ENCODE data around the gene ST8SIA6. TPM values are rescaled to one million over a fixed set of nuclear protein-coding genes. Genes with fewer than 3 reads are reported as not detected.

ST8SIA6 gene
- total RNA-seq, 1 experiment from 2014 or later: 0.14 TPM

DNA sequence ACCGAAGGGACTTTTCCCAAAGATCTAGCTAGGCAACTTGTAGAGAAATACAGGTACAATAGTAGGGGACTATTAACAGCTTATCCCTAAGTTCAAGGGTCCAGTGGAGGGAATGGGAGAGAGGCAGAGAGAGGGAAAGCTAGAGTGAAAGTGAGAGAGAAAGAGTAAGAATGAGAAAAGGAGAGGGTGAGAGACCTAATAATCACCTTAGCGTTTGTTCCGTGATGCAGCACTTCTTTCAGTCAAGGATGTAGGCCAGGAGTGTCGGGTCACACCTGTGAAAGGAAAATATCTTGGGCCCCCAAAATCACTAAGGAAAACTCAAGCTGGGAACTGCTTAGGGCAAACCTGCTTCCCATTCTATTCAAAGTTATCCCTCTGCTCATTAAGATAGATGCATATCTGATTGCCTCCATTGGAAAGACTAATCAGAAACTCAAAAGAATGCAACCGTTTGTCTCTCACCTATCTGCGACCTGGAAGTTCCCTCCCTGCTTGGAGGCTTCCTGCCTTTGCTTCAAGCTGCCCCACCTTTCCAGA, 75.2 kb downstream of the ST8SIA6 start:
- H3K36me3 Mint-ChIP-seq (ENCODE audit: insufficient read depth, unreplicated experiment): no peaks in the 10 kb centered on the region
- TF ChIP-seq, protein P1, sequence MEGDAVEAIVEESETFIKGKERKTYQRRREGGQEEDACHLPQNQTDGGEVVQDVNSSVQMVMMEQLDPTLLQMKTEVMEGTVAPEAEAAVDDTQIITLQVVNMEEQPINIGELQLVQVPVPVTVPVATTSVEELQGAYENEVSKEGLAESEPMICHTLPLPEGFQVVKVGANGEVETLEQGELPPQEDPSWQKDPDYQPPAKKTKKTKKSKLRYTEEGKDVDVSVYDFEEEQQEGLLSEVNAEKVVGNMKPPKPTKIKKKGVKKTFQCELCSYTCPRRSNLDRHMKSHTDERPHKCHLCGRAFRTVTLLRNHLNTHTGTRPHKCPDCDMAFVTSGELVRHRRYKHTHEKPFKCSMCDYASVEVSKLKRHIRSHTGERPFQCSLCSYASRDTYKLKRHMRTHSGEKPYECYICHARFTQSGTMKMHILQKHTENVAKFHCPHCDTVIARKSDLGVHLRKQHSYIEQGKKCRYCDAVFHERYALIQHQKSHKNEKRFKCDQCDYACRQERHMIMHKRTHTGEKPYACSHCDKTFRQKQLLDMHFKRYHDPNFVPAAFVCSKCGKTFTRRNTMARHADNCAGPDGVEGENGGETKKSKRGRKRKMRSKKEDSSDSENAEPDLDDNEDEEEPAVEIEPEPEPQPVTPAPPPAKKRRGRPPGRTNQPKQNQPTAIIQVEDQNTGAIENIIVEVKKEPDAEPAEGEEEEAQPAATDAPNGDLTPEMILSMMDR (IDR thresholded peaks at IDR 0.05; ENCODE audit: unreplicated experiment): no peak
- intact Hi-C loops (cut with micrococcal nuclease; ENCODE audit: unreplicated experiment): no loop called here

DNA sequence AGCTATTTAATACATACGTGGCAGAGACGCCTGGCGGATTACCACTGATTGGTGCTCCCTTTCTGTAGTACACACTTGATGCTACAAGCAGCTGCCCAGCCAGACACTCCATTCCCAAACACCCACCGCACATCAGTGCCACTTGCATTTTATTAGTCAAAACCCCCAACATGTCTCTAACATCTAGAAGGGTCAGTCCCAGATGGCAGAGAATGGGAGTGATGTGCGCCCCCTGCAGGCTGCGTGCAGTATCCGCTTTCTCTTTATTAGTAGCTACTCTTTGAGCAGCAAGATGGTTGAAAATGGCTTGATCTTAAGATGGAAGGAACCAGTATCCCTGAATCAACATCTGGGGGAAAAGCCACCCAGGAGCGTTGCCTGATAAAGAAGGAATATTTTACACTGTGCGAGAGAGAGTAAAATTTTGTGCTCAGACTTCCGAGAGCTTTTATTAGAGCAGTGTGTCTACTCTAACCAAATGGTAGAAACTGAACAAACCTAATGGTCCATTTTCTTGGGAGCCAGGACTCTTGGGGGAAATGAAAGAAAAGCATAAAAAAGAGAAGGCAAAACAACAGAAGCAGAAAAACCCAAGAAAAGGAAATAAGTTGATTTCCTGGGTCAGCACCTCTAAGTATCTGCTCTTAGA, 78.3 kb downstream of the ST8SIA6 start:
- no TSS peak for BruUV-seq (replicated peaks)
- H3K27ac Mint-ChIP-seq (ENCODE audit: unreplicated experiment): no peak overlapping the region
- H3K9me3 Mint-ChIP-seq (ENCODE audit: low read depth, unreplicated experiment): peaks cover 4% of the 10 kb centered on the region
- peak; percentile 32 for DNase-seq
- TF ChIP-seq, protein P1 (IDR thresholded peaks at IDR 0.05; ENCODE audit: unreplicated experiment): peak; percentile 52
- H3K4me1 Mint-ChIP-seq (ENCODE audit: low read depth, unreplicated experiment): no peaks in the 10 kb centered on the region
- intact Hi-C loops (cut with micrococcal nuclease; ENCODE audit: unreplicated experiment): no loop called here
- no peaks in the 10 kb centered on the region for H3K27me3 Mint-ChIP-seq (ENCODE audit: unreplicated experiment)
- H3K36me3 Mint-ChIP-seq (ENCODE audit: insufficient read depth, unreplicated experiment): no peaks in the 10 kb centered on the region
- CTCF ChIA-PET: interaction anchor here (1.0 to 2.0 kb wide), 3 partner anchors 12 to 86 kb away, joined by 3 to 6 read pairs (median 3); no protein-coding TSS in a partner anchor
- no peak overlapping the region for H3K4me3 Mint-ChIP-seq (ENCODE audit: low read depth, unreplicated experiment)

More for the DNA sequence above, 75.2 kb downstream of the ST8SIA6 start:
- DNase-seq: no peak
- no TSS peak for BruUV-seq (replicated peaks)
- no peak overlapping the region for H3K4me3 Mint-ChIP-seq (ENCODE audit: low read depth, unreplicated experiment)
- CTCF ChIA-PET: interaction anchor here (0.7 kb wide), 1 partner anchor 89 kb away, joined by 5 read pairs; no protein-coding TSS in a partner anchor
- H3K27ac Mint-ChIP-seq (ENCODE audit: unreplicated experiment): no peak overlapping the region
- peaks cover 4% of the 10 kb centered on the region for H3K9me3 Mint-ChIP-seq (ENCODE audit: low read depth, unreplicated experiment)
- no peaks in the 10 kb centered on the region for H3K27me3 Mint-ChIP-seq (ENCODE audit: unreplicated experiment)
- H3K4me1 Mint-ChIP-seq (ENCODE audit: low read depth, unreplicated experiment): no peaks in the 10 kb centered on the region

DNA sequence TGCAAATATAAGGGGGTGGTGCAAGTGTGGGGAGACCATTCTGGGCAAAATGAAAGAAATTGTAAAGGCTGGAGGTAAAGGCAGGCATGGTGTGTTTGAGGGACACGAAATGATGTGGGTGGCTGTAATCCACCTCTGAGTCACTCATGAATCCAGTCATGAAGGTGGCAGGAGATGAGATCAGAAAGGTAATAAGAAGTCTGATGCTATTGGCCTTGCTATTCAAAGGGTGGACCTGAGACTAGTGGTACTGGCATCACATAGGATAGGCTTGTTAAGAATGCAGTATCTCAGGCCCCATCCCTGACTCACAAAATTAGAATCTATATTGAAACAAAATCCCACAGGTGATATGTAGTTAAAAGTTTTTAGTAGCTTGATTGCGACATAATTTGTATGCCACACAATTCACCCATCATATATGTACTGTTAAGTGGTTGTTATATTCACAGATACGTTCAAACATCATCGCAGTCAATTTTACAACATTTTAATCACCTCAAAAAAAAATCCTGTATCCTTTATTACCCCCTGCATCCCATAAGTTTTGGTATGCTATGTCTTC, 85.6 kb downstream of the ST8SIA6 start:
- CTCF ChIA-PET: interaction anchor here (0.7 kb wide), 1 partner anchor 986 kb away, joined by 6 read pairs; no protein-coding TSS in a partner anchor
- H3K36me3 Mint-ChIP-seq (ENCODE audit: insufficient read depth, unreplicated experiment): no peaks in the 10 kb centered on the region
- no peaks in the 10 kb centered on the region for H3K27me3 Mint-ChIP-seq (ENCODE audit: unreplicated experiment)
- DNase-seq: no peak
- H3K4me3 Mint-ChIP-seq (ENCODE audit: low read depth, unreplicated experiment): no peak overlapping the region
- H3K27ac Mint-ChIP-seq (ENCODE audit: unreplicated experiment): no peak overlapping the region
- intact Hi-C loops (cut with micrococcal nuclease; ENCODE audit: unreplicated experiment): loop anchor here (5.0 kb wide), 1 partner anchor 81 kb away; no protein-coding TSS in a partner anchor
- TF ChIP-seq, protein P1 (IDR thresholded peaks at IDR 0.05; ENCODE audit: unreplicated experiment): no peak
- no TSS peak for BruUV-seq (replicated peaks)
- H3K4me1 Mint-ChIP-seq (ENCODE audit: low read depth, unreplicated experiment): no peaks in the 10 kb centered on the region
- no peaks in the 10 kb centered on the region for H3K9me3 Mint-ChIP-seq (ENCODE audit: low read depth, unreplicated experiment)

DNA sequence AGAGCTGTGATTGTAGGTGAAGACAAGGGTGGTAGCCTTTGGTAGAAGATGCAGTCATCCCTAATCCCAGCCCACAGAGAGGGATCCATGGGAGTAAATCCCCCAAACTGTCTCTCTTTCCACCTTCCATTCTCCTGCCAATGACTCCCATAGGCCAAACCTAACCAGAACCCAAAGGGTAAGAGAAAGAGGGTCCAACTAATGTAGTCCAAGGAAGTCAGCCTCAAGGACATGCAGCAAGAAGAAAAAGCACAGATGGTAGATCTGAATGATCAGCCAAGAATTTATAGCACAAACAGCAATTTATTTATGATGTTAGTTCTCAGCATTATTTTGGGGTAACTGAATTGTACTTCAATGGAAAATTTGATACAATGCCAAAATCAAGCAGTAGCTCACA, 87.7 kb downstream of the ST8SIA6 start:
- no peaks in the 10 kb centered on the region for H3K4me1 Mint-ChIP-seq (ENCODE audit: low read depth, unreplicated experiment)
- DNase-seq: no peak
- H3K27ac Mint-ChIP-seq (ENCODE audit: unreplicated experiment): no peak overlapping the region
- intact Hi-C loops (cut with micrococcal nuclease; ENCODE audit: unreplicated experiment): loop anchor here (5.0 kb wide), 1 partner anchor 79 kb away; no protein-coding TSS in a partner anchor
- H3K4me3 Mint-ChIP-seq (ENCODE audit: low read depth, unreplicated experiment): no peak overlapping the region
- no peaks in the 10 kb centered on the region for H3K36me3 Mint-ChIP-seq (ENCODE audit: insufficient read depth, unreplicated experiment)
- TF ChIP-seq, protein P1 (IDR thresholded peaks at IDR 0.05; ENCODE audit: unreplicated experiment): no peak
- no peaks in the 10 kb centered on the region for H3K9me3 Mint-ChIP-seq (ENCODE audit: low read depth, unreplicated experiment)
- CTCF ChIA-PET: interaction anchor here (0.6 kb wide), 1 partner anchor 25 kb away, joined by 4 read pairs; no protein-coding TSS in a partner anchor
- H3K27me3 Mint-ChIP-seq (ENCODE audit: unreplicated experiment): no peaks in the 10 kb centered on the region
- no TSS peak for BruUV-seq (replicated peaks)
